HG02588 (cell line): ENCODE results near the gene ATP5PF.
"Not testable (repeated sequence)": the region's sequence is repeated elsewhere in the genome, so short reads cannot be mapped to it uniquely, and the experiment has no call there.

ENCODE experiments used
- ATAC-seq: cut with Tn5 transposase; IDR thresholded peaks from one replicate; pipeline ENCODE4 v1.9.1; 2021; ENCODE audit warnings: mild to moderate bottlenecking, moderate library complexity; ENCODE audit not compliant: unreplicated experiment

The ATP5PF gene

GRCh38 chr21:25732091-25732760 lies 2.5 kb downstream of the ATP5PF start:
- ATAC-seq: no peak

- ATAC-seq: no peak
Measured at GRCh38 chr21:25722631-25723030, 12.1 kb downstream of the ATP5PF start.

- no peak for ATAC-seq
Measured at GRCh38 chr21:25721987-25722386, 12.7 kb downstream of the ATP5PF start.

- ATAC-seq: no peak
Measured at GRCh38 chr21:25717491-25718147, 17.1 kb downstream of the ATP5PF start.

GRCh38 chr21:25714066-25714465 lies 20.6 kb downstream of the ATP5PF start:
- ATAC-seq: not testable (repeated sequence)

GRCh38 chr21:25710550-25710949 lies 24.2 kb downstream of the ATP5PF start:
- no peak for ATAC-seq

GRCh38 chr21:25709684-25710265 lies 24.9 kb downstream of the ATP5PF start:
- no peak for ATAC-seq

- no peak for ATAC-seq
Measured at GRCh38 chr21:25708467-25709065, 26.1 kb downstream of the ATP5PF start.

GRCh38 chr21:25701529-25701928 lies 33.2 kb downstream of the ATP5PF start:
- ATAC-seq: no peak

- no peak for ATAC-seq
Measured at GRCh38 chr21:25700741-25701140, 34.0 kb downstream of the ATP5PF start.

- not testable (repeated sequence) for ATAC-seq
Measured at GRCh38 chr21:25695461-25695860, 39.2 kb downstream of the ATP5PF start.

GRCh38 chr21:25691976-25692375 lies 42.7 kb downstream of the ATP5PF start:
- no peak for ATAC-seq

- ATAC-seq: no peak
Measured at GRCh38 chr21:25689226-25689625, 45.5 kb downstream of the ATP5PF start.

GRCh38 chr21:25688275-25689155 lies 46.2 kb downstream of the ATP5PF start:
- ATAC-seq: no peak

- no peak for ATAC-seq
Measured at GRCh38 chr21:25687787-25688186, 46.9 kb downstream of the ATP5PF start.

- ATAC-seq: no peak
Measured at GRCh38 chr21:25682382-25682781, 52.3 kb downstream of the ATP5PF start.

- no peak for ATAC-seq
Measured at GRCh38 chr21:25676451-25676850, 58.3 kb downstream of the ATP5PF start.
